SH-SY5Y (cell line): ENCODE results near the gene DNAI4.

Experiments
- GATA2 ChIP-seq: IDR thresholded peaks from 2 replicates; pipeline ENCODE4 v1.6.1; 2011; ENCODE audit warnings: mild to moderate bottlenecking, low read depth, low read length
- GATA3 ChIP-seq: IDR thresholded peaks from 2 replicates; pipeline ENCODE4 v1.6.1; 2011; ENCODE audit warnings: low read depth, mild to moderate bottlenecking, low read length, moderate library complexity

GRCh38 chr1:66937529-66938234, 13.0 kb upstream of the DNAI4 start:
- TF ChIP-seq GATA3 (no peak), GATA2 (no peak)
